Measurements from ENCODE around the gene CREG2.
A peak's percentile ranks its signal among the peaks of the same experiment; 100 is the strongest.
"Not testable (repeated sequence)": the region's sequence is repeated elsewhere in the genome, so short reads cannot be mapped to it uniquely, and the experiment has no call there.

CREG2 gene

GRCh38 chr2:101346909-101347308 is 40.4 kb downstream of the CREG2 start:
- DNase-seq (ENCODE audit: low read depth in 2 of 2), result no peak

GRCh38 chr2:101344137-101344536 is 43.2 kb downstream of the CREG2 start:
- DNase-seq (ENCODE audit: low read depth in 2 of 2), result no peak

- DNase-seq (ENCODE audit: low read depth in 2 of 2), result no peak
Measured at GRCh38 chr2:101342625-101343008, 44.7 kb downstream of the CREG2 start.

GRCh38 chr2:101341901-101342624 is 45.2 kb downstream of the CREG2 start:
- DNase-seq (ENCODE audit: low read depth in 2 of 2), result peak; percentile 51 to 63

GRCh38 chr2:101341421-101341820 is 45.9 kb downstream of the CREG2 start:
- DNase-seq (ENCODE audit: low read depth in 2 of 2), result peak in 1 of 2 donors; percentile 43

- no peak for DNase-seq (ENCODE audit: low read depth in 2 of 2)
Measured at GRCh38 chr2:101340141-101340551, 47.2 kb downstream of the CREG2 start.

GRCh38 chr2:101339266-101339880 is 47.9 kb downstream of the CREG2 start:
- DNase-seq (ENCODE audit: low read depth in 2 of 2), result no peak

- DNase-seq (ENCODE audit: low read depth in 2 of 2), result no peak
Measured at GRCh38 chr2:101337877-101338276, 49.4 kb downstream of the CREG2 start.

- DNase-seq (ENCODE audit: low read depth in 2 of 2), result no peak
Measured at GRCh38 chr2:101332885-101333766, 54.2 kb downstream of the CREG2 start.

GRCh38 chr2:101331202-101331601 is 56.1 kb downstream of the CREG2 start:
- no peak for DNase-seq (ENCODE audit: low read depth in 2 of 2)

- no peak for DNase-seq (ENCODE audit: low read depth in 2 of 2)
Measured at GRCh38 chr2:101330253-101330933, 56.9 kb downstream of the CREG2 start.

GRCh38 chr2:101329026-101329425 is 58.3 kb downstream of the CREG2 start:
- DNase-seq (ENCODE audit: low read depth in 2 of 2), result no peak

GRCh38 chr2:101328474-101329007 is 58.8 kb downstream of the CREG2 start:
- no peak for DNase-seq (ENCODE audit: low read depth in 2 of 2)

- DNase-seq (ENCODE audit: low read depth in 2 of 2), result no peak
Measured at GRCh38 chr2:101327863-101328394, 59.4 kb downstream of the CREG2 start.

GRCh38 chr2:101325425-101325824 is 61.9 kb downstream of the CREG2 start:
- DNase-seq (ENCODE audit: low read depth in 2 of 2), result no peak

- DNase-seq (ENCODE audit: low read depth in 2 of 2), result not testable (repeated sequence)
Measured at GRCh38 chr2:101316568-101316967, 70.7 kb downstream of the CREG2 start.

GRCh38 chr2:101311696-101312017 is 75.6 kb downstream of the CREG2 start:
- DNase-seq (ENCODE audit: low read depth in 2 of 2), result no peak

- DNase-seq (ENCODE audit: low read depth in 2 of 2), result no peak
Measured at GRCh38 chr2:101310834-101311695, 76.2 kb downstream of the CREG2 start.

GRCh38 chr2:101310090-101310833 is 77.0 kb downstream of the CREG2 start:
- no peak for DNase-seq (ENCODE audit: low read depth in 2 of 2)
